ENCODE measurements around the gene EPHB2.
A peak's percentile ranks its signal among the peaks of the same experiment; 100 is the strongest.

EPHB2 gene

DNA sequence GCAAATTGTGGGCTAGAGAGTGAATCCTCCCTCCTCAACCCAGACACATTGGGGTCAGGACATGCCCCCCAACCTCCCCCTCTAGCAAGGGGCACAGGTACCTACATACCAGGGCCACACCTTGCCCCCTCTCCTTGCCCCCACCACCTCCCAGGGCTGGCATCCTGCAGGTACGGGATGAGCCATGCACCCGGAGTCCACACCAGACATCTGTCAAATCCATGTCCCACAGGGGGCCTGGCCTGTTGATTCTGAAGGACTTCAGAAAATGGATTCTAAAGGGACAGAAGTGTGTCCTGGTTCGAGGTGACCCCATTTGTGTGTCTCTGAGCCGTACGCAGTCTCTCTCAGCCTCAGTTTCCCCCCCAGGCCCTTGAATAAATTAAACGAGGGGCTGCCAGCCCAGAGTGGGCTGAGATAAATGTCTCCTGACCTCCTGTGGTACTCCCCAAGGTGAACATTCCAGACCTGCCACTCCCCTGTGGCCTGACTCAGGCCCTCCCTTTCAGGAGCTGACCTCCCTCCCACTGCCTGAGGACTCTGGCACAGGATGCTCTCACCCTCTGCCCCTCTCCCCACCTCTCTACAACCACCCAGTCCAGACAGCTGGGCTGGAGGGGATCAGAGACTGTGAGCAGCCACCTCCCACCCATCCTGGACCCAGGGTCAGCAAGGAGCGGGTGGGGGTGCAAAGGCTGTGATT, 94.5 kb downstream of the EPHB2 start:
- DNase-seq = no peak

DNA sequence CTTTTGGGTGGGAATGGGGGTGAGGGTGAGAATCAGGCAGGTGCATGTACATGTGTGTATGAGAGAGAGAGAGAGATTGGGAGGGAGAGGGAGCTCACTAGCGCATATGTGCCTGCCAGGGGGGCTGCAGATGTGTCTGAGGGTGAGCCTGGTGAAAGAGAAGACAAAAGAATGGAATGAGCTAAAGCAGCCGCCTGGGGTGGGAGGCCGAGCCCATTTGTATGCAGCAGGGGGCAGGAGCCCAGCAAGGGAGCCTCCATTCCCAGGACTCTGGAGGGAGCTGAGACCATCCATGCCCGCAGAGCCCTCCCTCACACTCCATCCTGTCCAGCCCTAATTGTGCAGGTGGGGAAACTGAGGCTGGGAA, 95.0 kb downstream of the EPHB2 start:
- no peak for DNase-seq

DNA sequence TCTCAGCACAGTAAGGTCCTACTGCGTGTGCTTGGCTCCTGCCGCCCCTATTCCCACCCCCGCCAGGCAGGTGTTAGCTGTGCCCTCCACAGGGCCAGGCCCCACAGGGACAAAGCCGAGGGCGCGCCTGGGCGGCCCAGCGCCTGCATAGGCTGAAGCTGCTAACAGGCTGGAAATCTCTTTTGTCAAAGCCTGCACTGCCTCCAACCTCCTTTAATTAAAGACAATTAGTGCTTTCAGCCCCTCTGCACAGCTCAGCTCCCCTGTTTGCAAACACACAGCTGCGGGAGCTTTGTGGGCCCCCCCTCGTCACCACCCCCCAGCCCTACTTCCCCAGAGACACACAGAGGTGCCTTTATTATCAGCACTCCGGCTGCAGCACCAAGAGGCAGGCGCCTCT, 95.9 kb downstream of the EPHB2 start:
- DNase-seq = no peak

DNA sequence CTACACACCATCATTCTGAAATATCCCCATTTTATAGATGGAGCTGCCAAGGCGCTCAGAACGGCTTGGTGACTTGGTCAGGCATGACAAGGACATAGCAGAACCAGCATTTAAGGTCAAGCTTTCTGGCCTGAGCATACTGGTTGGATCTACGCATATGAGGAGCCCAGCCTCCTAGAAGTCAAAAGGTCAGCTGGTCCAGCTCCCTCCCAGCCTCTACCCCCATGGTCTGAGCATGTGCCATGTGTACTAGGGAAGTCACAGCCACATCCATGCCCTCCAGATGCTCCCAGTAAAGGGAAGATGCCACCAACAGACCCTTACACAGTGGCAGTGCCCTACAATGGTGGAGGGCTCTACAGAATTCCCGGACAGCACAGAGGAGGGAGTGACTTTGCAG, 96.7 kb downstream of the EPHB2 start:
- no peak for DNase-seq

DNA sequence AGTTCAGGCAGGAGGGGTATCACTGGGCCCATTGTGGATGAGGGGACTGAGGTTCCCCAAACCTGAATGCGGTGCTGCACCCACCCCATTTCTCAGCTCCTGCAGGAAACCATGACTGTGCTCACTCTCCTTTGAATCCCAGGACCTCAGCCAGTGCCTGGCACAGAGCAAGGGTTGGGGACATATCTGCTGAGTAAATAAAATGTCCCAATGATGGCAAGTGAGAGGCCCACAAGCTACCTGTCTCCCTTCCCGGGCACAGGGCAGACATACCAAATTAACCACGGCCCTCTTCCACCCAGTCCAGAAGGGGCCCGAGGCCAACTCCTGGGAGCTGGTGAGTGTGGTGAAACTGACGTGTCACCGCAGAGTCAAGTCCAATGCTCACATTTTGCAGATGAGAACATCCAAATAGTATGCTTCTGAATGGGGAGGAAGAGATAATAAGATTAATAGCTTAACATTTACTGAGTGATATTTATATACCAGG, 97.6 kb downstream of the EPHB2 start:
- peak; percentile 74 for DNase-seq

DNA sequence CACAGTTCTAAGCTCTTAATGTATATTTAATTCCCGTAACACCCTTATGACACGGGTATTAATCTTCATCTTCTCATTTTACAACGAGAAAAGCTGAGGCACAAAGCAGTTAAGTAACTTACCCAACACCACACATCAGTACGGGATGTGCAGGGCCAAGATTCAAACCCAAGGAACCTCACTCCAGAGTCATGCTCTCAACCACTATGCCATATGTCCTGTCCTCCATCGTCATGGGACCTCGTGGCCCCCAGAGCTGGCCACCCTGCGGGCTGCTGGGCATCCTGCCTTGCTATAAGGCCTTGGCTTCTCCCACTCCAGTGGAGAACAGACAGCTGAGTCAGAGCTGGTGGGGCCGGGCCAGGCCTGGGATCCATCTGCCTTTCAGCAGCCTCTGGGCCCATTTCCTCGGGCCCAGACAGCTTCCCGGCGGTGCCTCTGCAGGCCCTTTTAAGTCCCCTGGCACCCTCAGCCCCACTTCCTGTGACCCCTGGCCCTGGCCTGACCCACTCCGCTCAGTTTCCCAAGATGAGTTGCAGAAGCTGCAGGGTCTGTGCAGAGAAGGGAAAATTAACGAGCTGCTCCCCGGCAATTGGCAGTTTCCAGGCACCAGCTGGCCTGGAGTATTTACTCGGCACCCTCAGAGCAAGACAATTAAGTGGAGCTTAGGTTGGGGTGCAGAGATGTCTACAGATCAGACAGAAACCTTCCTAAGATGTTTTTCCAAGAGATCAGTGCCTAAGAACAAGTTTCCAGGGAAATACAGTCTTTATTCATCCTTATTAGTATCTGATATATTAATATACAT, 98.2 kb downstream of the EPHB2 start:
- peak; percentile 93 for DNase-seq

DNA sequence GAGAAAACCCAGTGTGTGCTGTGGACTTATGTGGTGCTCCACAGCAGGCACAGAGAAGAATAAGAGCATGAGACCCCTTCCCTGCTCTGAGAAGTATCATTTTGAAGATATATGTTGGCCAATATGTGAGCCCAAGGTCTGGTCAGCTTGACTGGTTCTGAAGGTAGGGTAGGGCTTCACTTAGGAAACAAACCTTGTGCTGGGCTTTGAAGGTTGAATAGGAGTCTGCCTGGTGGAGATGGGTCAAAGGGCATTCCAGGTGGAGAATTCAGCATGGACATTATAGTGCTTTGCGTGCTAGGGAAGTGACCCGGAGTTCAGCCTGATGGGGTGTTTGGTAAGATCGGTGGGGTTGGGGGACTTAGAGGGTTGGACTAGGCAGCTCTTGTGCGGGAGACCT, 99.1 kb downstream of the EPHB2 start:
- no peak for DNase-seq

DNA sequence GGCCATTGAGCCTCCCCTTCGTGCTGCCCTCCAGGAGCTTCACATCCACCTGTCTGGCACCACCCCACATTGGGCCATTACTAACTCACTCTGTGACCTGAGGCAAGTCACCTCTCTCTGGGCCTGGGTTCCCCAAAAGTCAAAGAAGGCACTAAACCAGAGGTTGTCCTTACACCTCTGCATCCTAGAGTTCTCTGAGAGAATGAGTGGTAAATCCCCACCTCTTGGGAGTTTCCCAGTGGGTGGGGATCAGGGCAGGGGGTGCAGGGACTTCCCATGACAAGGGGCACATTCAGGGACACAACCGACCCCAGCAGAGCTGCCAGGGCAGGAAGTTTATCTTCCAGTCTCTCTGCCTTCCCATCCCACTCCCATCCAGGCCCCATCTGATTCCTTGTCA, 99.7 kb downstream of the EPHB2 start:
- no peak for DNase-seq

DNA sequence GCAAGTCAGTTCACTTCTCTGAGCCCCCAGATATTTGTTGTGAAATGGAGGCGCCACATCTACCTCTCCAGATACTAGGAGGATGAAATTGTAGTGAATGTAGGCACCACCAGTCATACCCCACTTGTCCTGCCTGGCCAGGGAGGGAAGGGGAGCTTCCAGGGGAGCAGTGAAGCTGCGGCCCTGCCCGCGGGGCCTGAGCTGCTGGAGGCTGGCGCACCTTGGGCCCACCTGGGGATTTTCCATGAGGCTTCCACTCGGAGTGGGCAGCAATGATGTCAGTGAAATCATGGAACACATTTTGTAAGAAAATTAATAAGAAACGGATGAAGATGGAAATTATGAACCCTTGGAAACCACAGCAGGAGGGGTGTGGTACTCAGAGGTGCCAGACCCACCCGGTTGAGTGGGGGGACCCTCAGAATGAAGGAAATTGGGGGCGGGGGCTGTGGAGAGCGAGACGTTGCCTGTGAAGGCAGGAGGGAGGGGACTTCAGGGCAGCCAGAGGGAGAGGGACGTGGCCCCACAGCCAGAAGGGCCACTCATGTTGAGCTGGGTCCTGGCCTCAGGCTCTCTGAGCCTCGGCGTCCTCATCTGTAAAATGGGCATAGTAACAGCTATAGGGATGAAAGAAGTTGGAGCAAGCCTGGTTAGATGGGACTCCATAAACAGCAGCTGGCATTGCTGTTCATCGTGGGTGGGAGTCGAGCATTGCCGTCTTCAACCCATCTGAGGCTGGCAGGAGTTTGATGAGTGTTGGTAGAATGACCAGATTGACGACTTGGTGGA, 101.6 kb downstream of the EPHB2 start:
- DNase-seq = no peak

DNA sequence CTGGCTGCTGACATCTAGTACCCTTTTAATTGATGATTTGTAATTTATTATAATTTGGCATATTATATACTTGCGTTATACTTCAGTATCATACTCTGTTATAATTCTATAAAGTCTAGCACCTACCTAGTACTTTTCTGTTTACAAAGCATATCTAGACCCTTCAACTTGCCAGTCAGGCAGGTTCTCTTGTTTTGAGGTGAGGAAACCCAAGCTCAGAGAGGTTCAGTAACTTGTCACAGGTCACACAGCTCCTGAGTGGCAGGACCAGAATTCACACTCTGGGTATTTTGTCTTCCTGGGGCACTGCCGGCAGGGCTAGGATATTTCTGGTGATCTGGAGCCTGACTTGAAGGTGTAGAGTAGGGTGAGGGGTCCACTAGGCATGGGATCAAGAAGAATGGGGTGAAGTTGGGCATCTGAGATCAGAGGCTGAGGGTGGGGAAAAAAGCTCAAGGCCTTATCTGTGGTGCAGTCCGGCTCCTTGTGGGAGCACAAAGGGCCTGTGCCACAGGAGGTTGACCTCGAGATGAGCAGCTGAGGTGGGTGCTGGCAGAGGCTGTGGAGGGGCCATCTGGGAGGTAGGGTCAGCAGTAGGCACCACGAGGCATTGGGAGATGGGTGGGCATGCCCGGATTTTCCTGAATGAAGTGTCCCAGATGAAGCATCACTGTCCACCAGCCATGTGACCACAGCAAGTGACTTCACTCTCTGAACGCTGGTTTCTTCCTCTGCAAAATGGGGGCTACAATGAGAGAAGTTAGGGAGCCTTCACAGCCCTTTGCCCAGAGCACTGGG, 102.6 kb downstream of the EPHB2 start:
- no peak for DNase-seq

DNA sequence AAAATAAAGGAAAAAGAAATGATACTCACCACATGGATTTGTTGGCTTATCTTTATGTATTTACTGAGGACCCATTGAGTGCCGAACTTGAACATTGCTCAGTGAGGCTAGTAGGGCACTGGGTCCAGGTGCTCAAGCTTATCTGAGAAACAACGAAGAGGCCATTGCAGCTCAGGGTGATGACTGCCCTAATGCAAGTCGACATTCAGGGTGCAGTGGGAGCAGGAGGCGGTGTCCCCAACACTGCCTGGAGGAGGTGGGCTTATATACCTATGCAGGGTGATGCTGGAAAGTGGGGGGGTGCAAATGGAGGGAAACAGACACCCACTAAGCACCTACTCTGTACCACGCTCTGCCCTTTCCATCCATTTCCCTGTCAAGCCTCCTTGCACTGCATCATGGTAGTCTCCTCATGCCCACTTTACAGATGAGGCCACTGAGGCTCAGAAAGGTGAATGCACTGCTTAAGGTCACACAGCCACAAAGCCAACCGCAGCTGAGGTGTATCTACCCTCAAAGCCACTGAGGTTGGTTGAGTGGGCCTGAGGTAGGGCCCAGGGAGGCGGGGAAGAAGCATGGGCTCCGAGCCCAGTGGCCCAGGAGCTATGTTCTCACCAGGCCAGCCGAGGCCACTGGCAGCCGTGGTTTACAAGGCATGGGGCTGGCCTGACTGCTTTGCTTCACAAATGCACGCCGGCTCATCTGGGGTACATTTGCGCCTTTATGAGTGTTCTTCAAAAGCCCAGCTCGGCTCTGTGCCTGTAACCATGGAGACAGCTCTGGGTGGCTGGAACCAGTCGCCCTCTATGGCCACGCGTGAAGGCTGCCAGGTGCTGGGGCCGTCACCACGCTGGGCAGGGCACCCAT, 103.8 kb downstream of the EPHB2 start:
- no peak for DNase-seq

DNA sequence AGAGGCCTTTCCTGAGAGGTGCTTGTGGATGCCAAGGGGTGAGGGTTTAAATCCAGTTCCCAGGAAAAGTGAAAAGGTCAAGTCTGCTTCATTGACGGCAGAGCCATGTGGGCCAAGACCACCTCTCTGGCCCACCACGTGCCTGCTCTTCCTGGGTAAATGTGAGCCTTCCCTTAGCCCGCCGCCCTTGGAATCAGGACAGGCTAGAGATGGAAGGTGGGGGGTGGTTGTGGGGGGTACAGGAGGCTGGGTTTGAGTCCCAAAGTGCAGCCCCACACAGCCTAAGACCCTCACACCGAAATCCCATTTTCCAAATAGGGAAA, 104.4 kb downstream of the EPHB2 start:
- DNase-seq = no peak

DNA sequence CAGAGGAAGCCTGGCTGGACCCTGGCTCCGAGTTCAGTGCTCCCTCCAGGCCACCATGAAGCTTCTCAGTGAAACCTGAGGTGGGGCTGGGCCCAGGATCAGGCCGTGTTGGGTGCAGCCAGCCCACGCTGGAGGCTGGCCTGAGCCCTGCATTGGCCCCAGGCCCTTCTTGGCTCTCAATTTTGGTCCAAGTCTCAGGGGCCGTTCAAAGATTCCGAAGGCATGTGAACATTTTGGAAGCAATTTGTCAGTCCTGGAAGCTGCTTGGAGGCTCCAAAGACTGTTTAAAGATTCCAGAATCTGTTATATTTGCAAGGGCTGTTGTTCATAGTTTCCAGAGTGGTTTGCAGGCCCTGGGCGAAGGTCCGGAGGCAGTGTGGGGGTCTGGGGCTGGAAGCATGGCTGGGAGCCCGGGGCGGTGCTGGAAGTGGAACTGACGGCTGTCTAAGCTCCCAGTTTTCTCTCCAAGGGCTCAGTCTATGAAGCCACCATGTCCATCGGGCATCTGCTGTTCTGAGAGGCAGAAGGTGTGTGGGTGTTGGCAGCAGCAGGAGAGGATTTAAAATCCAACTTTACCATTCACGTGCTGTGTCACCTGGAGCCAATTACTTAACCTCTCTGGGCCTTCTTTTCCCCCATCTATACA, 104.9 kb downstream of the EPHB2 start:
- no peak for DNase-seq

DNA sequence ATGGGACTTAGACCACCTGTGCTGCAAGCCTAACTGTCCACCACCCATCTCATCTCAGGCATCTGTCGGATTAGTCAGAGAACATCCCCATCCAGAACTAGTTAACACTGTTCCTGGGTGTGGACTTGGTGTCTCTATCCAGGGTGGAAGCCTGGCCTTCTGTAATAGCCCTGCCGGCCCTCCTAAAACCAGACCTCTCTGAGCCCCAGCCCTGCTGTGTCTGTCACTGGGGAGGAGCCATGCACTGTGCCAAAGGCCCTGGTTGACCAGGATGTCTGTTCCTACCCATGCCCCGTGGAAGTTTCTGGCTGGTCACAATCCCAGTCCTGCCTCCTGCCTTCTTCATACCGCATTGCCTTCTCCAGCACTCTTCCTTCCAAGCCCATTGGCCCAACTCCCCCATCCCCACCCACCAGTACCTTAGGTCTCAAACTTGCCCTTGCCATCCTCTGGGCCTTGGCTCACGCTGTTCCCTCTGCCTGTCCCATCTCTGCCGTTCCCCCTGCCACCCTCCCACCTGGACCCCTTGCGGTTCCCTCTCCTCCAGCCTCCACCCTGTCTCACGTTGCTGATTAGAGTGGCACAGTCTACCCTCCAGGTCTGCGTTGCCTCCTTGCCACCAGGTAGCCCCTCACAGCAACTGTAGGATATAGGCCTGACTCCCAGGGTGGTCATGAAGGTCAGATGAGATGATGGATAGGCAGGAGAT, 105.6 kb downstream of the EPHB2 start:
- DNase-seq = no peak

DNA sequence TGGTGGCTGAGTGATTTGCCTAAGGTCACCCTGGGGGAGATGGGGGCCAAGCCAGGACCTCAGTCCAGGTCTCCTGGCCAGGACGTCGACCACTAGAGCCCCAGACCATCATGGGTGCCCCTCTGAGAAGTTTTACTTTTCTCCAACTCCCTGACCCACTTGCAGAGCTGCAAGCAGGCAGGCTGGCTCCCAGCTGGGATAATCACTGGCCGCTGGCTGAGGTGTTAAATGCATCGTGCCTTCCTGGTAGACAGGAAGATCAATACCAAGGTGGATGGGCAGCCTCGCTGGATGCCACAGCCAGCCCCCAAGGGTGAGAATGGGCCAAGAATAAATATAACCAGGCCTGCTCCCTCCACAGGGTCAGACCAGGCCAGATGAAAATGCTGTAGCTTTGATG, 106.2 kb downstream of the EPHB2 start:
- DNase-seq = no peak

DNA sequence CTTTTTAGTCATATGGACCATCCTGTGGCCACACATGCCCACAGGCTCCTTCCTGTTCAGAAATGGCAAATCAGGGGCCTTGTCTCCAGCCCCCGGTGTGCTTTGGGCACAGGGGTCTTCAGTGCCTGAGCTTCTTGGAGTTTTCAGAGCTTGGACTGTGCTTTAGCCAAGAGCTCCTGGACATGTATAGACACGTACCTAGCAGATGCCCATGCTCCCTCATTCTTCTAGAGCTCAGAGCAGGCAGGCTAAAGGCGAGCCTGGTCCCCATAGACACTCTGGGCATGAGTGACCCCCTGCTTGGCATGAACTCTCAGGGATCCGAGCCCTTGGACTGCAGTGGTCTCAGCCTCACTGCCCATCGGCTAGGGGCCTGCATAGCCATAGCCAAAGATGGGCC, 106.8 kb downstream of the EPHB2 start:
- no peak for DNase-seq

DNA sequence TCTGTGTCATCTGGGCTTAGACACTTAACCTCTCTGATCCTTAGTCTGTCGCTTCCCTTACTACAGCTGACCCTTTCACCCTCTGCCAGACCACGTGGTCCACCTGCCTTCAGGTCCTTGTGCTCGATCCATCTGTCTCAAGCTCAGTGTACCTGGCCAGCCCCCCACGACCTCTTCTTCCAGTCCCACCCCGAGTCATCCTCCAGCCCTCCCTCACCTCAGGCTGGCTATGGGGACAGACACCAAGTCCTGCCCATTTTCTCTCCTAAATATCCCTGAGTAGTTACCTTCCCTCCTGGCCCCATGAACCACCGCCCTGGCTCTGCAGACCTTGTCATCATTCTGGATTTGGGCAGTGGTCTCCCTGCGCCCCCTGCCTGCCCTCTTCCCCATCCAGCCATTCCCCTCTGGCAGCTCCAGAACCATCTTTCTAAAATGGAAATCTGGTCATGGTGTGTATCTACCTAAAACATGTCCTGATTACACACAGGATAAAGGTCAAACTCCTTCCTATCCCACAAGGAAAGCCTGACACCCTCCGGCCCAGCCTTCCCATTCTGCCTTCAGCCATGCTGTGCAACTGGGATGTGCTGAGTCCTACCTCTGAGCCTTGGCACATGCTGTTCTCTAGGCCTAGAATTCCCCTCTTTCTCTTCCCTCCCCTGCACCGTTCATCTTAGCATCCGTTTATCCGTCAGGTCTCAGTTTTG, 107.6 kb downstream of the EPHB2 start:
- DNase-seq = no peak

DNA sequence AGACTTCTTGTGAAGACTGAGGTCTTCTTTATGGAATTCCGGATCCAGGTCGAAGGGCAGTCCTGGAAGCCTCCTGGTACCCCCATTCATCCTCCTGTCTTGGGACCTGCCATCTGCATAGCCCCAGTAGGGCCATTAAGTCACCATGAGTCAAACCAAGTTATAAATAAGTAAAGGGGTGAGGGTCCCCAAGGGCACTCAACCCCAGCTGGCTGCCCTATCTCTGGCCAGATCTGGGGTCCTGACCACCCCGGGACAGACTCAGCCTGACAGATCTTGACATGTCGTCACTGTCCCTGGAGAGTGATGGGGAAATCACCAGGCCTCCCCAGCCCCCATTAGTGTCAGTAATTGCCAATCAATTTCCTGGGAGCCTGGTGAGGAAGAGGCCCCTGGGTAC, 108.7 kb downstream of the EPHB2 start:
- DNase-seq = no peak

DNA sequence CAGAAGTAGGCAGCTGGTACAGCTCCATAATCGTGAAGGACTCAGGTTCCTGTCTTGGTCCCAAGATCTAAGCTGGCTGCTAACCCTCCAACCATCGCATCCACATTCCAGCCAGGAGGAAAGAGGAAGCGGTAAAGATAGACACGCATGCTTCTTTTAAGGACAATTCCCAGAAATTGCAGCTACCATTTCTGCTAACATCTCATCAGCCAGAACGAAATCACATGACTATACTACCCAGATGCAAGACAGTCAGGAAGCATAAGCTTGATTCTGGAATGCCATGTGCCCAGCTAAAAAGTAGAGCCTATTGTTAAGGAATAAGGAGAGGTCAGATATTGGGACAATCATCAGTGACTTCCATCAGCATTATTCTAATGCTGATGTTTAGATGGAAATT, 110.4 kb downstream of the EPHB2 start:
- no peak for DNase-seq

DNA sequence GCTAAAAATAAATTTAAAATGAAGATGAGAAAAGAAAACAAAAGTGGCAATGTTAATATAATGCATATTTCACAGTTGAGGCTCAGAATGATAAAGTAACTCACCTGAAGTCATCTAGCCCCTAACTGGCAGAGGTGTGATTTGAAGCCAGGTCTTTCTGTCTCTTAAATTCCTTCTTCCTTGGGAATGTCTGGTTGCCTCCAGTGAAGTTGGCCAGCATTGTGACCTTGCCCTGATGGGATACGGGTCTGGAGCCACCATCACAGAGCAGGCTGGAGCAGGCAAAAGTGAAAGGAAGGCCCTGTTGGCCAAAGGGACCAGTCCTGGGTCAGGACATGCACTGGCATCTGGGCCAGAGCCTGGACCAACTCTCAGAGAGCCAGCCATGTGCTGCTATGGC, 111.7 kb downstream of the EPHB2 start:
- no peak for DNase-seq
